ENCODE measurements around the gene CARD10. TPM values are rescaled to one million over a fixed set of nuclear protein-coding genes. Genes with fewer than 3 reads are reported as not detected.

CARD10 gene
- 32.3 to 40.9 TPM (median 34.9 TPM) in 5 replicates for total RNA-seq (2022; extraction: Qiagen RNA extraction; ENCODE audit: low read depth)

GRCh38 chr22:37519268-37520195 lies at the start of gene CARD10:
Gene CARD10, minus strand, starts transcription at chr22:37519415. Its CDS starts 215 bp downstream, at chr22:37519200.

GRCh38 chr22:37559901-37560607 lies 40.8 kb upstream of the CARD10 start, which contains the start of gene CDC42EP1:
Gene CDC42EP1, plus strand, starts transcription at chr22:37560480. Its CDS starts 5,870 bp downstream, at chr22:37566350.

GRCh38 chr22:37486224-37486845 lies 32.9 kb downstream of the CARD10 start, which contains the start of gene MFNG:
Gene MFNG, minus strand, starts transcription at chr22:37486384. Its CDS starts 207 bp downstream, at chr22:37486177.

Other genes starting within 250 kb of the CARD10 start
- gene CYTH4, start 236.9 kb downstream of the CARD10 start, total RNA-seq (2022; extraction: Qiagen RNA extraction; ENCODE audit: low read depth) = 0.82 to 1.2 TPM (median 1.0 TPM) in 5 replicates
- 5.8 to 9.0 TPM (median 8.2 TPM) in 5 replicates for gene ELFN2, start 91.9 kb downstream of the CARD10 start, total RNA-seq (2022; extraction: Qiagen RNA extraction; ENCODE audit: low read depth)
- 1.5 to 3.2 TPM (median 2.5 TPM) in 5 replicates for gene MFNG, start 33.0 kb downstream of the CARD10 start, total RNA-seq (2022; extraction: Qiagen RNA extraction; ENCODE audit: low read depth)
- 27.2 to 39.2 TPM (median 36.6 TPM) in 5 replicates for gene CDC42EP1, start 41.1 kb upstream of the CARD10 start, total RNA-seq (2022; extraction: Qiagen RNA extraction; ENCODE audit: low read depth)
- 0.27 to 0.45 TPM (median 0.34 TPM) in 4 of 5 replicates, not detected in the other for gene LGALS2, start 60.7 kb upstream of the CARD10 start, total RNA-seq (2022; extraction: Qiagen RNA extraction; ENCODE audit: low read depth)
- 18.9 to 25.2 TPM (median 22.3 TPM) in 5 replicates for gene GGA1, start 89.4 kb upstream of the CARD10 start, total RNA-seq (2022; extraction: Qiagen RNA extraction; ENCODE audit: low read depth)
- 1.2 to 2.8 TPM (median 2.0 TPM) in 5 replicates for gene SH3BP1, start 120.3 kb upstream of the CARD10 start, total RNA-seq (2022; extraction: Qiagen RNA extraction; ENCODE audit: low read depth)
- gene PDXP, start 139.3 kb upstream of the CARD10 start, total RNA-seq (2022; extraction: Qiagen RNA extraction; ENCODE audit: low read depth) = 16.3 to 21.8 TPM (median 21.4 TPM) in 5 replicates
- gene LGALS1, start 156.2 kb upstream of the CARD10 start, total RNA-seq (2022; extraction: Qiagen RNA extraction; ENCODE audit: low read depth) = 1,299 to 1,423 TPM (median 1,303 TPM) in 5 replicates
- gene NOL12, start 166.9 kb upstream of the CARD10 start, total RNA-seq (2022; extraction: Qiagen RNA extraction; ENCODE audit: low read depth) = 26.8 to 30.7 TPM (median 28.4 TPM) in 5 replicates
- 21.4 to 33.2 TPM (median 28.4 TPM) in 5 replicates for gene TRIOBP, start 177.6 kb upstream of the CARD10 start, total RNA-seq (2022; extraction: Qiagen RNA extraction; ENCODE audit: low read depth)

Data from A549 treated with CpdA at 1 μM for 4 hours (cell line).